ENCODE results near the gene PSMD14. TPM values are rescaled to one million over a fixed set of nuclear protein-coding genes. Genes with fewer than 3 reads are reported as not detected.

The PSMD14 gene
- total and polyA plus RNA-seq, 2 of the 8 experiments (the other 6 are each of a cell fraction or from before 2014, with no cell fraction given): 53.9 to 88.7 TPM

DNA sequence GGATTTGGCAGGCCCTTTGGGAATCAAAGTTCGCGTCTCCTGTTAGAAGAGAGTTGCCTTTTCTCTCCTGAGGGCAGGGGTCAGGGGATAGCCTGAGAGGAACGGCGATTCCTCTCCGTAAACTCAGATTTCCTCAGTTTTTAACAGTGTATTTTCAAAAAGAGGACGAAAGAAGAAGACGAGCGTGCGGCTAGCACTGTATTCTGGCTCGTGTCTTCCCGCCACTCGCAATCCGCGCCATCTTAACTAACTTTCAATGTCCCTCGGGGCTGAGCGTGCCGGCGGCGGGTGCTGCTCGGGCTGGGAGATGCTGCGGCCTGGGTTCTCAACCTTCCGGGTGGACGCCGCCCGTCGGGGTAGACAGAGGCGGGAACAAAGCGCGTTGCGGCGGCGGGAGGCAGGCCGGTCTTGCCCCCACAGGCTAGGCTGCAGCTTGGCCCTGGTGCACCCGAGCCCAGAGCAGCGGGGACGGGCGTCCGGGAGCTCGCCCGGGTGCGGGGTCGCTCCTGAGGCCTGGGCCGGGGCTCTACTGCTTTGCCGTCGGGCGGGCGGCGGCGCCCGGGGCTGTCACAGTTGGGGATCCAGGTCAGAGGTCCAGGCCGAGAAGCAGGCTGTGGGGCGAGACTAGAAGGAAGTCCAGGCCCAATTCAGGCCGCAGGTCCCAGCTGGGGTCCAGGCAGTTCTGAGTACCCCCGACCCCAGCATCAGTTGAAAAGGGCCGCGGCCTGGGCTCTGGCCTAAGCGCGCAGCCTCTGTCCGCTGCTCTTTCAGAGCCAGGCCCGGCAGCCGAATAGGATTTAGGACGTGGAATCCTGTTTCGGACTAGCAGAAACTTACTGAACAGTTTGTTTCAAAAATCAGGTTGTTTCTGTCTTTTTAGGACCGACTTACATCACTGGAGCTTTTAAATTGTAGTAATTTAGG is 119.7 kb downstream of the PSMD14 start:
- peaks cover 12% of the 10 kb centered on the region for H3K23me2 ChIP-seq (ENCODE audit: low read depth, low read length)
- no peak for FAIRE-seq
- TF ChIP-seq CBX8 (IDR thresholded peaks at IDR 0.05; ENCODE audit: borderline replicate concordance, low read depth, low read length) (0 out of 2 replicates have a peak, but pooled peaks have one; percentile 81), SIRT6 (IDR thresholded peaks at IDR 0.05; ENCODE audit: low read length) (no peak), YY1 (IDR thresholded peaks at IDR 0.05; ENCODE audit: low read depth, low read length) (peak; percentile 53; the same call in 1 of the 2 replicates), CBX5 (IDR thresholded peaks at IDR 0.05; ENCODE audit: low read depth, low read length) (no peak), SUZ12 (IDR thresholded peaks at IDR 0.05; ENCODE audit: low read length) (peak; percentile 91), SP1 (IDR thresholded peaks at IDR 0.05; ENCODE audit: low read depth, low read length) (no peak), MAFK (IDR thresholded peaks at IDR 0.05; ENCODE audit: low read depth, low read length) (no peak)
- TF ChIP-seq, protein P1, sequence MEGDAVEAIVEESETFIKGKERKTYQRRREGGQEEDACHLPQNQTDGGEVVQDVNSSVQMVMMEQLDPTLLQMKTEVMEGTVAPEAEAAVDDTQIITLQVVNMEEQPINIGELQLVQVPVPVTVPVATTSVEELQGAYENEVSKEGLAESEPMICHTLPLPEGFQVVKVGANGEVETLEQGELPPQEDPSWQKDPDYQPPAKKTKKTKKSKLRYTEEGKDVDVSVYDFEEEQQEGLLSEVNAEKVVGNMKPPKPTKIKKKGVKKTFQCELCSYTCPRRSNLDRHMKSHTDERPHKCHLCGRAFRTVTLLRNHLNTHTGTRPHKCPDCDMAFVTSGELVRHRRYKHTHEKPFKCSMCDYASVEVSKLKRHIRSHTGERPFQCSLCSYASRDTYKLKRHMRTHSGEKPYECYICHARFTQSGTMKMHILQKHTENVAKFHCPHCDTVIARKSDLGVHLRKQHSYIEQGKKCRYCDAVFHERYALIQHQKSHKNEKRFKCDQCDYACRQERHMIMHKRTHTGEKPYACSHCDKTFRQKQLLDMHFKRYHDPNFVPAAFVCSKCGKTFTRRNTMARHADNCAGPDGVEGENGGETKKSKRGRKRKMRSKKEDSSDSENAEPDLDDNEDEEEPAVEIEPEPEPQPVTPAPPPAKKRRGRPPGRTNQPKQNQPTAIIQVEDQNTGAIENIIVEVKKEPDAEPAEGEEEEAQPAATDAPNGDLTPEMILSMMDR (IDR thresholded peaks at IDR 0.05; ENCODE audit: control extremely low read depth in 1 of 3, insufficient read depth in 1 of 3, low read depth in 1 of 3, low read length in 3 of 3): no peak

More for the DNA sequence above, 119.7 kb downstream of the PSMD14 start:
- Histone ChIP-seq H4K20me1 (replicated peaks in 1 of 2; ENCODE audit: control insufficient read depth in 1 of 2, insufficient read depth in 2 of 2, low read length in 2 of 2) (peaks cover 0 to 10% of the 10 kb centered on the region in 2 experiments), H2BK12ac (ENCODE audit: low read depth, low read length) (peak overlapping the region; percentile 40; the same call in 1 of the 2 replicates), H2BK5ac (ENCODE audit: low read depth, low read length) (no peak overlapping the region), H2AK5ac (ENCODE audit: low read depth, low read length) (no peak overlapping the region), H3K79me1 (ENCODE audit: low read depth, low read length) (no peaks in the 10 kb centered on the region), H3K9ac (replicated peaks in 1 of 4; ENCODE audit: extremely low read depth in 1 of 4, low read depth in 3 of 4, low read length in 3 of 4) (no peak overlapping the region), H4K5ac (ENCODE audit: insufficient read length, low read depth, low read length) (no peak overlapping the region), H3K36me3 (ENCODE audit: control insufficient read depth in 2 of 4, insufficient read depth in 4 of 4, low read length in 3 of 4) (peaks cover 0 to 3% (median 0%) of the 10 kb centered on the region in 4 experiments; a peak in 1 of 8 replicates), H2BK15ac (ENCODE audit: low read length) (no peak overlapping the region), H3K27ac (ENCODE audit: low read depth, low read length) (no peak overlapping the region), H3K56ac (replicated peaks; ENCODE audit: insufficient read length, low read depth, low read length) (no peak overlapping the region), H2BK20ac (ENCODE audit: low read length) (no peak overlapping the region), H3K18ac (ENCODE audit: extremely low read depth, low read length) (0 out of 2 replicates have a peak overlapping the region, but pooled peaks have one; percentile 63), H3K4ac (replicated peaks; ENCODE audit: insufficient read length, low read depth, low read length) (no peak overlapping the region), H3K27me3 (replicated peaks in 1 of 4; ENCODE audit: control insufficient read depth in 3 of 4, extremely low read depth in 1 of 4, insufficient read depth in 3 of 4, low read length in 3 of 4) (peaks cover 59 to 68% (median 65%) of the 10 kb centered on the region in 4 experiments), H3K4me3 (ENCODE audit: extremely low read depth in 1 of 4, insufficient read depth in 2 of 4, low read depth in 3 of 4, low read length in 4 of 4) (peak overlapping the region; percentile 26 to 54 (median 34)), H4K8ac (ENCODE audit: extremely low read depth, insufficient read depth, low read length) (peak overlapping the region; percentile 76), H3K14ac (ENCODE audit: insufficient read length) (no peak overlapping the region), H2AFZ (ENCODE audit: low read length) (peak overlapping the region; percentile 37), H3K9me3 (ENCODE audit: insufficient read depth in 2 of 2, low read depth in 1 of 2, low read length in 1 of 2) (no peaks in the 10 kb centered on the region), H2BK120ac (replicated peaks; ENCODE audit: low read depth, low read length) (no peak overlapping the region), H3K79me2 (ENCODE audit: control insufficient read depth in 1 of 2, insufficient read depth in 2 of 2, low read length in 2 of 2) (no peaks in the 10 kb centered on the region), H4K91ac (replicated peaks; ENCODE audit: insufficient read length, low read length) (no peak overlapping the region), H3K4me1 (replicated peaks in 1 of 4; ENCODE audit: control insufficient read depth in 3 of 4, insufficient read depth in 4 of 4, low read length in 3 of 4) (peaks cover 0 to 16% (median 4%) of the 10 kb centered on the region in 4 experiments; a peak in 5 of 7 replicates), H3K4me2 (ENCODE audit: insufficient read depth in 1 of 2, low read depth in 2 of 2, low read length in 2 of 2) (peak overlapping the region; percentile 71 to 77), H3K23ac (ENCODE audit: insufficient read length) (no peak overlapping the region)
- WGBS, 2 experiments (ENCODE audit: extremely low coverage in 1 of 2, insufficient coverage in 1 of 2, insufficient read length in 1 of 2, insufficient replicate concordance in 2 of 2, low coverage in 1 of 2, low lambda C conversion rate in 2 of 2, missing lambda C conversion rate in 1 of 2): 8% methylated on average over 62 of the region's 64 CpGs; no CpG with 5 or more reads in 1 of the 2 experiments
- peak in 1 of 2 experiments; percentile 75 for DNase-seq (ENCODE audit: low read depth in 1 of 2, low spot score in 2 of 2)
- CTCF ChIA-PET (ENCODE audit: partially characterized antibody): interaction anchor here (0.8 to 3.7 kb wide), 5 partner anchors 10 to 520 kb away, joined by 3 to 16 read pairs (median 3); partner anchors contain the start of gene TBR1
- POLR2A ChIA-PET (ENCODE audit: partially characterized antibody): interaction anchor here (1.0 to 1.6 kb wide), 3 partner anchors 9 to 14 kb away, joined by 3 to 8 read pairs (median 7); partner anchors contain the start of gene TBR1

Measured in H1 (cell line).